ENCODE measurements around the gene IQGAP2.
A peak's percentile ranks its signal among the peaks of the same experiment; 100 is the strongest.

Gene IQGAP2

DNA sequence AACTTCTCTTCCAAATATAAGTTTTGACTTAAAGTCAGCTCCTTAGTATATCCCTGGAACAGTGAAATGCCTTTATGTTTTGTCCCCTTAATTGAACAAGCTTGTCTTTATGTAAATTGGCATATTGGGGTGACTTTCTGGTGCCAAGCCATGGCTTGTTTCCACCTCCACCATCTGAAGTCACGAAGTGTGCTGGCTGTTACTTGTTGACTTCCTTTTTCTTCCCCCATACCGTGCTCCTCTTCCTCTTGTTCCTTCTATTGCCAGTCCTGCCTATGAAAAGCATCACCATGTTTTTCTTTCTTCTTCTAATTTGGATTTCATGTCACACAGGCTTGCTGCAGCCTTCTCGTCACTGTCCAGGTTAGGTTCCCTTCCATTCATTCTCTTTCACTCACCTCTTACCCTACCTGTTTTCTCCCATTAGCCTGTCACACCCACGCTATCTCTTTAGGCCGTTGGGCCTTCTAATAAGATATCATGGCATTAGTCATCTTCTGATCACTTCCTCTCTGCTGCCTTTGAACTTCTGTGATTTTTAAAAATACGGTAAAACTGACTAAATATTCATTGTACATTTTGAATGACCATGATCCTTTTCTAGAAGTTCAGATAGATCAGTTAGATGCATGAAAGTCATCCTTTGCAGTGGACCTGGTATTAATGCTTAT, 48.1 kb downstream of the IQGAP2 start:
- no peak for DNase-seq

DNA sequence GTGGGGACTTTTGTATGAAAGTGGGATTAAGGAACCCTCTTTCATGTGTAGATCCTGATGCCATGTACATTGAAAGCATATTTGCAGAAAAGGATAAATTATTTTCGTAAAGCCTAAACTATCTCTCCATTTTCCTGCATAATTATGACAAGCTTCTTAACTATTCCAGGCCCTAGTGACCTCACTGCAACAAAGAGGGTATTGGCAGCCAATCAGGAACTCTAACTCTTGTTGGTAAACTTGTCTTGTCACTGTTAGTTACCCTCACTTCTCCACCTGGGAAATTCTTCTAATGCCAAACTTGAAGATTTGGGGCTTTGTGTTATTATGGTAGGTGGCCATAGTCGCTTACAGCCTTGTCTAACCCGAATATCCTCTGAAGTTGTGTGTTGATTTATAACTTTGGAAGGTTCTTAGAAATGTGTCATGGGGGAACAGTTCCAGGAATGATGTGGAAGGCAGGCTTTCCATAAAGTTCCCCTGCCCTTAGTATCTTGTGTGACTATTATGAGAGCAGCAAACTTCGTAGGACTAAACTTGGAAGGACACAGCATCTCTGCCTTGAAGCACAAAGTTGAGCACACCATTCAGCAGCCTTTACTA, 52.5 kb downstream of the IQGAP2 start:
- no peak for DNase-seq

DNA sequence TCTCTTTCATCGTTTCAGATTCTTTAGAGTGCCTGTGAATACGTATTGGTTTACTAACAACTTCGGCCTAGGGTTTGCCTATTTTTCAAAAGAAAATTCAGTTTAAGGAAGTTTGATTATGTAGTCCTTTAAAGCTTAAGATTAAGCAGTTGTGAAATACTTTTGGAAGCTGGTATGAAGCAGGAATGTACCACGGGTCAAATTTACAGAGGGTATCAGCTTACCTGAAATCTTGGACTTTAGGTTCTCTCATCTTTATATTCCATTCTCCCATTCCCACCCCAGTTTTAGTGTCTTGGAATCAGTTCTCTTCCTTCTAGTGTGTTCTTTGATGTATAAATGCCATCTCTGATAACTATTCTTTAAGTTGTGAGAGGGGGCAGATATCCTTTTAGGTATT, 53.2 kb downstream of the IQGAP2 start:
- no peak for DNase-seq

DNA sequence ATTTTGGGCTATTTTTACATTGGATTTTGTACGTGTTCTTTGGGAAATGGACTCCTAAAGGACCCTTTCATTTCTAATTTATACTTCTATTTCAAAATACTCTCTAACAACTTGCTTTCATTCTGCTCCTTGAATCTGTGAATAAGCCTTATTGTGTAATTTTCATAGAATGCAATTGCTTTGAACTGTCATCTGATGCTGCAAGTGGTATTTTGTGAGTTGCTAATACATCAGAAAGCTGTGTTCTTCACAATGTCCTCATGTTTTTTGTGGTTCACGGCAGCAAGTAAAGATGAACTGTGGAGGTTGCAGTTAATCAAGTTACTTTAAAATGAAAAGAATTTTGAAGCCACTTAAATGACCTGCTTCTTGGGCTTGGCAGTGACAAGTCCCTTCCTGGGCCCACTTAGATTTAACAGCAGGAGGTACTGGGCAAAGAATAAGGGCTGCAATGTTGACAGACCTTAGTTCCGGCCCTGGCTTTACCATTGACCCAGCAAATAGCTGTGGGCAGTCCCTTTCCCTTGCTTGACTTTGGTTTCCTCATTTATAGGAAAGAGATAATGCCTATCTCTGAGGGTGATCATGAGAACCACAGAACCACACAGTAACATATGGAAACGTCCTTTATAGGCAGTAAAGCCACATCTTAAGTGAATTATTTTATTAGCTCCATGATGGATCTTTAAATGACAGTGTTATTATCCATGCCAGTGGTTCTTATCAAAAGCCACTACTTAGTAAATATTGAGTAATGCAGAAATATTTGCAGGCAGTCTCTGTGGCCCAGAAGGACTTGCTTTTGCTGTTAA, 54.8 kb downstream of the IQGAP2 start:
- DNase-seq: no peak

DNA sequence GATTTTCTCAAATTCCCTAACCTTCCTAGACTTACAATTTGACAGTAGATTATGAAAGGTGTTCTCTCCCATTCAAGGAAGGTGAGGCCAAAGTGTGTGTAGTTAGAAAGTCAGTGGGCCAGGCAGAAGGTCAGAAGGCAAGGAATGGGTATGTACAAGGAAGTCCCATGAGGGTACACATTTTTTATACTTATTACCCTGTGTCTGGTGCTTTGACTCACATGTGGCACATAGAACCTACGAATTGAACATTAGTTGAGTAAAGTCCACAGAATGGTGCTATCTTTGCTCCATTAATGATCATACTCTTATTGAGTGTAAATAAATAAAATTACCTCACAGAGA, 55.4 kb downstream of the IQGAP2 start:
- no peak for DNase-seq

DNA sequence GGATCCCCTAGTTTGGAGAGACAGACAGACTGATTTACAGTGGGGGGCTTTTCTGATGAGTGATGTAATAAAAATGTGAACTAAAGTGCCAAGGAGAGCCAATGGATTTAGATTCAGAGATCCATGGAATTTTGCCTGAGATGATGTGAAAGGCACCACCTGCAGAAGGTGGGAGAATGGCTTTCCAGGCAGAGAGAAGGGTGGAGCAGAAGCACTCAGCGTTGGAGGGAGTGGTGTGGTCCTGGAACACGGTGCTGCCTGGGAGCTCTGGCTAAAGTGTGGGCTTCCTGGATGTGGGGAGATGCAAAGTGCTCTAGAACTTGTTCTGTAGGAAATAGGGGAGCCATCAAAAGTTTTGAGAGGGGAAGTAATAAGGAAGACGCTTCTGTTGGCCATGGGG, 57.0 kb downstream of the IQGAP2 start:
- DNase-seq: no peak

DNA sequence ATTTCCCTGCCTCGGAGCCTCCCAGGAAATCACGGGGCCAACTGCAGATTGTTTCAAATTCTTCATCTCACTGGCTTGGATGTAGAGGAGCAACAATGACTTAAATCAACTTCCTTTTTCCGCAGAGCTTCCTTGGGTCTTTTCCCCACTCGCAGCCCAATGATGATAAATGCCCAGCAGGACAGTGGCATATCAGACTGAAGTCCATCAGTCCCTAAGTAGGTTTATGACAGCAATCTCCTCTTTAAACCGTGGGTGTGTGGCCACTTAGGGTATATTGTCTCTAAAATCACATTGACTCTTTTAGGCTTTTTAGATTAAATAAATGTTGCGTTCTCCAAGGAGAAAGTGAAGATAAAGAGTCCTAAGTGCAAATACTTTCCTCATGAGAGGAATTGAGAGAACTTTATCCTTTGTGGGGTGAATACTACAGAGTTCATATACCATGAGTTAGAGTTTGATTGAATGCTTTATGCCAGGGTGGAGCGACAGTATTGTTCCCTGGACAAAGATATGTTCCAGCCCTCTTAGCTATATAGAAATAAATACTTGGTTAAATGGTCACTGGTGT, 59.1 kb downstream of the IQGAP2 start:
- DNase-seq: no peak

DNA sequence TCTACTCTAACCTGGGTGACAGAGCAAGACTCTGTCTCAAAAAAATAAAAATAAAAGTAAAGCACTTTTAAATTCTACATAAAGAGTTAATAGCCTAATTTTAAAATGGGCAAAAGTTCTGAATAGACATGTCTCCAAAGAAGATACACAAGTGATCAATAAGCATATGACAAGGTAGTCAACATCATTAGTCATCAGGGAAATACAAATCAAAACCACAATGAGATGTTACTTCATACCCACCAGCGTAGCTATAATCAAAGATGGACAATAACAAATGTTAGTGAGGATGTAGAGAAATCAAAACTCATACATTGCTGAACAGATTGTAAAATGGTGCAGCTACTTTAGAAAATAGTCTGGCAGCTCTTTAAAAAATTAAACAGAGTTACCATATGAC, 64.1 kb downstream of the IQGAP2 start:
- DNase-seq: no peak

DNA sequence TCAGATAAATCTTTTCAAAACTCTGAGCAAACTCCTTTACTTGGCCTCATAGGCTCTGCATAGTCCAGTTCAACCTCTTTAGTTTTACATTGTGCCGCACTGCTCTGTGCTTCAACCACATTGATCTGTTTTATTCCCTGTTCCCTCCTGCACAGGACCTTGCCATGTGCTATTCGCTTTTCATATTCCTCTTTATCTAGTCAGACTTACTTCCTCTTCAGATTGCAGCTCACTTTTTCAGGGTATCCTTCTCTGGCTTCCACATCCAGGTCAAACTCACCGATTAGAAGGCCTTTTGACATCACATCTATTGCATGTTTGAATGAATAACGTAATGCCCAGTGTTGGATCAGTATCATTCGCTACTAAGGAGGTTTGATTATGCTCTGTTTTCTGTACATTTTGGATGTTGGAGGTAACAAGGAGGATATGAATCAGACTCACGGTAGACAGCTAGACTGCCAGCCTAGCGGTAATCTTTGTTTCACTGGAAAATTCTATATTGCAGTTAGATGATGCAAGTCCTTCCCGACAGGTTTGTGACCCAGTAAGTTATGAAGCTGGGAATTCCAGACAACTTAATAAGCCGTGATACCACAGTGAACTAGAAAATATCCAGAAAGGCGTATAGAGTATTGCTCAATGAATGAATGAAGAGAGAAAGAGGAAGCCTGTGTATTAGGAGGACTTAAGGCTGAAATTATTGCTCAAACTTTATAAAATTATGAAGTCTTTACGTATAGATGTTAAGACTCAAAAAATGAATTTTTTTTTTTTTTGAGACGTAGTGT, 65.7 kb downstream of the IQGAP2 start:
- DNase-seq: peak; percentile 22

DNA sequence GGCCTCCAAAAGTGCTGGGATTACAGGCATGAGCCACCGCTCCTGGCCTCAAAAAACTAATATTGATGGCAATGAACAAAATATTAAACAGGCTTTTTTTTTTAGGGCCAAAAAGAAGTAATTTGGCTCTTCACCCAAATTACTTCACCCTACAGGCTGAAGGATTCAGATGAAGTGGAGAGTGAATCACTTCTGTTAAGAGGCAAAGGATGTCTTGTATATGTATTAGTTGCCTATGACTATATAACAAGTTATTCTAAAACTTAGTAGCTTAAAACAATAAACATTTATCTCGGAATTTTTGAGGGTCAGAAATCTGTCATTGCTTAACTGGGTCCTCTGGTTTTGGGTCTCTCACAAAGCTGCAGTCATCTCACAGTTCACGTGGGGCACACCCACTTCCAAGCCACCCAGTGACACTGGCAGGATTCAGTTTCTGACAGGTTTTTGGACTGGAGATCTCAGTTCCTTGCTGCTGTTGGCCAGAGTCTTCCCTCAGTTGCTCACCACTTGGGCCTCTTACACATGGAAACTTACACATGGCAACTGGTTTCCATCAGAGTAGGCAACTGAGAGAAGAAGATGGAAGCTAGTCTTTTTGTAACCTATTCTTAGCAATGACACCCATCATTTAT, 66.7 kb downstream of the IQGAP2 start:
- DNase-seq: no peak

DNA sequence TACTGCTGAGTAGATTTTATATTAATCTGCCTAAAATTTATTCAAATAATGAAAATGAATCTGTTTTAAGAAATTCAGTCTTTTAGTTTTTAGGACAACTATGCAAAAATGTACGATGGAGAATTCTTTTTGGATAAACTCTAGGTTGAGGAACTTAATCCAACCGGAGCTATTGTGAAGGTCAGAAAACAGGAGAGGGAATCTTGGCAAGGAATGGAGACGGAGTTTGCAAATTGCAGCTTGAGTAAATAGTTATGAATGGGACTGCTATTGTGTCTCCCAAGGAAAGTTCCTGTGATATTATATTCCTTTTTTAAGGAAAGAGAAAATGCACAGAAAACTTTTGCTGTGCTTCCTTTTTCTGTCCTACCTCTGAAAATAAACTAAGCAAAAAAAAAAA, 67.9 kb downstream of the IQGAP2 start:
- DNase-seq: no peak

DNA sequence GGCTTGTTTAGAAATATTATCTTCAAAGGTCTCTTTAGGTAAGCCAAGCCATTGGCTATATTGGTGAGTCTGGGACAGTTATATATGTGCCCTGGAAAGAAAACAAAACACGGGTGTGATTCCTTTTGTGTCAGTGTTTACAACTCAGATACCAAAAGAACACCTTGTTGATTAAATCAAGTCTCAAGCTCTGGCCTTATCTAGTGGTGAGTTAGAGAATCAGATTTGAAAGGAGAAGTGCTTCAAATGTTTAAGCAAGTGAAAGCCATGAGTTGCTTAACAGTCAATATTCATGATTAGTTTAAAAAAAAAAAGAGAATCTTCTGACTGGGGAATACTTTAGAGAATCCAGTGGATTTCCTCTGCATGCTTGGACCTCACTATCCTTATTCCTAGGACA, 68.3 kb downstream of the IQGAP2 start:
- DNase-seq: no peak

DNA sequence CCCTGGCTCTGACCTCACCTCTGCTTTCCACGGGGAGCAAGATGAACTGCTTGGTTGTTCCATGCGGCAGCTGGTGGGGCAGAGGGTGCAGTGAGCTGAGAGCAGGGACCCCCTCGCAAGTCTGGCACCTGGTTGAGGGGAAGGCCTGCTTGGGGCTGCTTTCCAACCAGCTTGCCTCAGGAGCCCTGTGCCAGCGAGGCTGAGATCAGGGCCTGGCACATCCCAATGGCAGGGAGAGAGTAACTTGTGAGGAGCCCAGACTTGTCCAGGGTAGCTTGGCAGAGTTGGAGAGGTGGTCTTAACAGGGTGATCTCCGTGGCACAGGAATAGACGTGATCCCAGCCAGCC, 68.9 kb downstream of the IQGAP2 start:
- DNase-seq: no peak

DNA sequence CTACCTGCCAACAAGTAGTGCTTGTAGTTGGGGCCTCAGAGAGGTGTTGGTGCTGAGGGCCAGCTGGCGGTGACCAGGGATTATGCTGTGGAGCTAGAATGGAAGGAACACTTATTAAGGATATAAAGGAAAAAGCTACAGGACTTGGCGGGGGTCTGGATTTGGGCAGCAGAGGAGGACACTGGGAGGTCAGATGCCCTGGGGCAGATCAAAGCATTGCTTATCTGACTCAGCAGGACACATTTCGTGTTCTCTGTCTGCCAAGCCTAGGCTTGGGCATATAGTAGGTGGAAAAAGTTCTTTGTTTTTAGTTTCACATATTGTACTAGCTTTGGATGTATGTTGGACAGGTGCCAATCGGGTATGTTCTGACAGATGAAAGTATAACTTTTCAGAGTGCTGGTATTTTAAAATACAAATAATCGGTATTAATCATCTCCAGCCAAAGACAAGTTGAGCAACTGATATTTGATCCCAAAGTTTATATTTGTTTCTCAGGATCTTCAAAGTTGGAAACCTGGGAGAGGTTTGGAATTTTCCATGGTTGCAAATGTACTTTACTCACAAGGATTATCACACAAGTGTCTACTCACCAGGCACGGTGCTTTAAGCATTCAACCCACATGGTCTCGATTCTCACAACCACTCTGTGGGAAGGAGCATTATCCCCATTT, 69.4 kb downstream of the IQGAP2 start:
- DNase-seq: no peak

DNA sequence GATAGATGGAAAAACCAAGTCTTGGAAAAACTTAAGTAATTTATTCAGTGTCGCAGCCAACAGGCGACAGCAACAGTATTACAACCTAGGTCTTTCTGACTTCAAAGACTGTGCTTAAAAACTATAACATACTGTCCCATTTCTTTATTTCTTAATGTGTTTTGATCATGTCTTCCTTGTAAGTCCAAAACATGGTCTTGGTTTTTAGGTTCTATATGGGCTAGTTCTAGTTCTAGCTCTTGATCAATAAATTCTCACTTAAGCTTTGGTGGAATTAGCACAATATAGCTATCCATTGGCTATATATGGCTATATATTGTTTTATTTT, 69.9 kb downstream of the IQGAP2 start:
- DNase-seq: no peak

DNA sequence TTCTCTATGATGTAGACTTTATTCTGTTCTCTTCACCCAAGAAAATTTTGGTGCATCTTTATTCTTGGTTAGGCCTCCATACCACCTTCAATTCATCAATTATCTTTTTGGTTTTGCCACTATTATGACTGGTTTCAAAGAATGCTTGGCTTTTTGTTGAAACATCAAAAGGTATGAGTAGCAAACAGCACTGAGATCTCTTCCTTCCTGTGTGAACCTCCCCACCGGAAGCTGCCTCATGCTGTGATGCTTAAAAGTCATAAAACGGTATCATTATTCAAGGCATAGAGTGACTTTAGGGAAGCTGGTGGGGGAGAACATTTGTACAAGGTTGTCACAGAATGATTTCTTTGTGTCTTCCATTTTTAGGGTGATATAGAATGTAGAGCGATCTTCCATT, 70.6 kb downstream of the IQGAP2 start:
- DNase-seq: no peak

DNA sequence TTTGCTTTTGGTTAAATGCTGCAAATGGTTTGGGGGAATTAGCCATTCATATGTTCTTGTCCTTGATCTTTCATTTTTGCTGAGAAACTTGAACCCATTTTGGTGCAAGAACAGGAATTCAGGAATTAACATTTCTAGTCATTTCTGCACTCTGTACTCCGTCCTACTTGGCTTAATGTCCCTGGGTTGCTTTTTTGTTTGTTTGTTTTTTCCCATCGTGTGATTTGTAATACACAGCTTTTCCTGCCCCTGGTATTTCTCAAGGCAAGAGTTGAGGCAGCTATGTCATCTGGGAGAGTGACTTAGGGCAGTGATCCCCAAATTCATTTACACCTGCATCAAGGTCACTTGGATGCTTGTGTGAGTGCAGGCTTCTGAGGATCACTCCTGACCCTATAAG, 71.3 kb downstream of the IQGAP2 start:
- DNase-seq: no peak

DNA sequence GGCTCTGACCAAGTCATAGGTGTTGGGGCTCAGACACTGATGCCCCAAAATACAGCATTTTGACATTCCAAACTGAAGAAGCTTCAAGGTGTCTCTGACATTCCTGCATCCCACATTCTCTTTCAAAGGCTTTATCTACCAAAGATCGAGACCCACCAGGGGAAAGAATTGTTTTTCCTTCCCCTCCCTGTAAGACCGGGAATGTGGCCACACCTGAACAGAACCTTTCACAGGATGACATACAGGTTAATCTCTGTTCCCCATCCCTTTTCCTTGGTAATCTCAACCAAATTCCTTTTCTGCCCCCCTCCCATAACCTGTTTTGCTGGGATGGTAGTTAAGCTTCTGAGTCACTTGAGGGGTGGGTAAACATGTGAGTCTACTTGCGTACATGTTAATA, 72.3 kb downstream of the IQGAP2 start:
- DNase-seq: no peak

DNA sequence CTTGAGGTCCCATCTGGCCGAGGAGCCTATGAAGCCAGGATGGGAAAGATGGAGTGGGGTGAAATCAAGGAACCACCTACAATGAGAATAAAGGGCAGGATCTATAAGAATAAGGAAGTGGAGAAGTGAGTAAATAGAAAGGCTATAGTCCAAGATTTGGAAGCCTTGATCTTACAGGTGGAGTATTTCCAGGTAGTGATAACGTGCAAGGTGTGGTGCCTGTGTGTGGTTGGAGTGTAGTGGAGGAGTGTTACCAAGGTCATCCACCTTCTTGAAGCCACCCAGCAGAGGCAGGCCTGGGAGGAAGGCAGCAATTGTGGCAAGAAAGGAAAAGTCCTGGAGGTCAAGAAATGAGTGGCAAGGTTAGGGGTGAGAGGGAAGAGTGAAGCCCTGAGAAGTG, 72.9 kb downstream of the IQGAP2 start:
- DNase-seq: no peak

DNA sequence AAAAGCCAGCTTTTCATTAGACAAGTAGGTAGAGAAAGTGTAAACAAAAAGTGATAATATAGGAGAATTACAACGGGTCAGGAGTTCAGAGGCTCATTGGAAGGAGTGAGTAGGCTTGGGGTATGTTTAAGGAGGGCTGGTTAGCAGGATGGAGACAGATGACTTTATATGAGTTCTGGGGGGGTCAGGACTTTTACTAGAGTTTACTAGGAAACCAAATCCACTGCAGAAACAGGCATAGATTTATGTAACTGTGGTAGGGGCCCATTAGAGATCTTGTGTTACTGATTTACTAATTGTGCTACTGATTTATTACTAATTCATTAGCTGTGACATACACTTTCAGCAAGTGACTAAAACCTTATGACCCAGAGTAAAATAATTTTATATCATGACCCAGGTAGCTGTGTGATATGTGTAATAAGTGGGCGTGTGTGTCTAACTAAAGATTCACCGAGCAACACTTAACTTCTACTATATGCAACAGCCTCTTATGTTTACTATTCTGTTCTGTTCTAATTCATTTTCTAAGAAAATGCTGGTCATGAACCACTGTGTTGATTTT, 73.5 kb downstream of the IQGAP2 start:
- DNase-seq: no peak

DNA sequence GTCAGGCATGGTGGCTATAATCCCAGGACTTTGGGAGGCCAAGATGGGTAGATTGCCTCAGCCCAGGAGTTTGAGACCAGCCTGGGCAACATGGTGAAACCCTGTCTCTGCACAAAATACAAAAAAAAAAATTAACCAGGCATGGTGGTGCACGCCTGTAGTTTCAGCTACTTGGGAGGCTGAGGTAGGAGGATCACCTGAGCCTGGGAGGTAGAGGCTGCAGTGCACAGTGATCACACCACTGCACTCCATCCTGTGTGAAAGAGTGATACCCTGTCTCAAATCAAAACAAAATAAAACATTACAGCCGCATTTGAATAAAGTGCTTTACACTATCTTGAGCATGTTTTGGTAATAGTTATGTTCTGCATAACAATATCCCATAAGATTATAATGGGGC, 74.0 kb downstream of the IQGAP2 start:
- DNase-seq: no peak

DNA sequence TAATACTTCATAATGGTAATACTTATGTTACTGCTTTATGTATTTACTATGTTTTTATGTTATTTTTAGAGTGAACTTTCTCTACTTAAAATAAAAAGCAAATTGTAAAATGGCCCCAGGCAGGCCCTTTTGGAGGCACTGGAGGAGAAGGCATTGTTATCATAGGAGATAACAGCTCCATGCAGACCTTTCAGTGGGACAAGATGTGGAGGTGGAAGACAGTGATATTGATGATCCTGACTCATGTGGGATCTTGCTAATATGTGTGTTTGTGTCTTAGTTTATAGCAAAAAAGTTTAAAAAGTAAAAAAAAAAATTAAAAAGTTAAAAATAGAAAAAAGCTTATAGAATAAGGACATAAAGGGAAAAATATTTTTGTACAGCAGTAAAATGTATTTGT, 74.5 kb downstream of the IQGAP2 start:
- no peak for DNase-seq

Data from fibroblast of skin of right quadriceps (primary cell).